Measurements from ENCODE around the gene HES3.

The HES3 gene

DNA sequence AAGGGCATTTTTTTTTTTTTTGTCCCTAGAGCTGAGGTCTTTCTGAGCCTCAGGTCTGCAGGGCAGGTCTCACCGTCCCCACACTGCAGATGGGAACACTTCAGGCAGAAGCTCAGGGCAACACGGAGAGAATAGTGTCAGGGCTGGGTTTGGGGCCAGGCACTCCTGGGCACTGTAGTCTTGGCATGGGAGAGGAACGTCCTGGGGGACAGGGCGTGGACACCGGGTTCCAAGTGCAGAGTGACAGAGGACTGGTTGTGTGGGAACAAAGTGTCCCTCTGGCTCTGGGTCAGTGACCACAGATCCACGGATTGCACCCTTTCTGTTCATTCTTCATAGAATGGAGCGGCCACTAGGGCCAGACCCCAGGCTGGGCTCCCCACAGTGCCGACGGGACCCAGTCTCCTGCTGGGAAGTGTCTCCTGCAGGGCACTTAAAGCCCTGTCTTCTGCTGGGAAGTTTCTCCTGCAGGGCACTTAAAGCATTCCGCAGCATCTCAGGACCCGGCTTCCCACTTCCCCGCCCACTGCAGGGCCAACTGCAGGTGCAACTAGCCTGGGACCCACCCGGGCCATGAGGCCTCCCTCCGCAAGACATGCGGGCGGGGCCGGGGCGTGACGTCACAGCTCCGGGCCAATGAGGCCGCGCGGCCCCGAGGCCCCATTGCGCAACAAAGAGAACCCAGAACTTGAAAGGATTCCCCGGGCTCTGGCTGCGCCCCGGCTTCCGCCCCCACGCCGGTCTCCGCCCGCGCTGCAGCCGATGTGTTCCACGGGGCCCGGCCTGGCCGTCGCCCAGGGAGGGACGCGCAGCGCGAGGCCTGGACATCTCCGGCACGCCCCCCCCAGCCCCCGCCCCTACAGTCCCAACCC, 15.7 kb downstream of the HES3 start:
- TF ChIP-seq, protein P1, sequence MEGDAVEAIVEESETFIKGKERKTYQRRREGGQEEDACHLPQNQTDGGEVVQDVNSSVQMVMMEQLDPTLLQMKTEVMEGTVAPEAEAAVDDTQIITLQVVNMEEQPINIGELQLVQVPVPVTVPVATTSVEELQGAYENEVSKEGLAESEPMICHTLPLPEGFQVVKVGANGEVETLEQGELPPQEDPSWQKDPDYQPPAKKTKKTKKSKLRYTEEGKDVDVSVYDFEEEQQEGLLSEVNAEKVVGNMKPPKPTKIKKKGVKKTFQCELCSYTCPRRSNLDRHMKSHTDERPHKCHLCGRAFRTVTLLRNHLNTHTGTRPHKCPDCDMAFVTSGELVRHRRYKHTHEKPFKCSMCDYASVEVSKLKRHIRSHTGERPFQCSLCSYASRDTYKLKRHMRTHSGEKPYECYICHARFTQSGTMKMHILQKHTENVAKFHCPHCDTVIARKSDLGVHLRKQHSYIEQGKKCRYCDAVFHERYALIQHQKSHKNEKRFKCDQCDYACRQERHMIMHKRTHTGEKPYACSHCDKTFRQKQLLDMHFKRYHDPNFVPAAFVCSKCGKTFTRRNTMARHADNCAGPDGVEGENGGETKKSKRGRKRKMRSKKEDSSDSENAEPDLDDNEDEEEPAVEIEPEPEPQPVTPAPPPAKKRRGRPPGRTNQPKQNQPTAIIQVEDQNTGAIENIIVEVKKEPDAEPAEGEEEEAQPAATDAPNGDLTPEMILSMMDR (IDR thresholded peaks at IDR 0.05; ENCODE audit: low read depth, low read length) = no peak
- peak overlapping the region; percentile 59 to 60 for H3K4me3 ChIP-seq (replicated peaks in 1 of 2; ENCODE audit: low read depth in 2 of 2, low read length in 2 of 2)
- peak; percentile 77 to 87 for DNase-seq (ENCODE audit: low read depth in 2 of 2)

DNA sequence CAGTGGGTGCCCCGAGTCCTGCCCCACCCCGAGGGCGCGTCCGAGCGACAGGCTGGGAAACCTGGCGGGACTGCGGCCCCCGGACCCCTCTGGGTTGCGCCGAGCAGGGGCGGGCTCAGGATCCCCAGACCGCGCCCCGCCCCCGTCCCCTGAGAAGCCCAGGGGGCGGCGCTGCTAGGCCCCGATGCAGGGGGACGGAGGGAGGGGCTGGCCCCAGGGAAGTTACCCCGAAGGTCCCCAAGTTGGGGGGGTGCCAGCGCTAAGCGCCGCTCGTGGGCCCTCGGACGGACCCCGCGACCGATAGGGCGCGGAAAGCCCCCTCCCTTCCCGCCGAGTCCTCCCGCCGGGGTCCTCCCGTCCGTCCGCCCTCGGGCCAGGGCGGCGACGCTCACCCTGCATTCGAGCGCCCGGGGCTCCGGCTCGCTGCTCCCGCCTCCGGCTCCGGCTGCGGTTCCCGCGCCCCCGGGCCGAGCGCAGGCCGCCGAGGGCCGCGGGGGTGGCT, 16.5 kb downstream of the HES3 start:
- peak in 1 of 2 donors; percentile 37 for DNase-seq (ENCODE audit: low read depth in 2 of 2)
- peak overlapping the region; percentile 59 to 60 for H3K4me3 ChIP-seq (replicated peaks in 1 of 2; ENCODE audit: low read depth in 2 of 2, low read length in 2 of 2)
- TF ChIP-seq, protein P1 (IDR thresholded peaks at IDR 0.05; ENCODE audit: low read depth, low read length) = no peak

DNA sequence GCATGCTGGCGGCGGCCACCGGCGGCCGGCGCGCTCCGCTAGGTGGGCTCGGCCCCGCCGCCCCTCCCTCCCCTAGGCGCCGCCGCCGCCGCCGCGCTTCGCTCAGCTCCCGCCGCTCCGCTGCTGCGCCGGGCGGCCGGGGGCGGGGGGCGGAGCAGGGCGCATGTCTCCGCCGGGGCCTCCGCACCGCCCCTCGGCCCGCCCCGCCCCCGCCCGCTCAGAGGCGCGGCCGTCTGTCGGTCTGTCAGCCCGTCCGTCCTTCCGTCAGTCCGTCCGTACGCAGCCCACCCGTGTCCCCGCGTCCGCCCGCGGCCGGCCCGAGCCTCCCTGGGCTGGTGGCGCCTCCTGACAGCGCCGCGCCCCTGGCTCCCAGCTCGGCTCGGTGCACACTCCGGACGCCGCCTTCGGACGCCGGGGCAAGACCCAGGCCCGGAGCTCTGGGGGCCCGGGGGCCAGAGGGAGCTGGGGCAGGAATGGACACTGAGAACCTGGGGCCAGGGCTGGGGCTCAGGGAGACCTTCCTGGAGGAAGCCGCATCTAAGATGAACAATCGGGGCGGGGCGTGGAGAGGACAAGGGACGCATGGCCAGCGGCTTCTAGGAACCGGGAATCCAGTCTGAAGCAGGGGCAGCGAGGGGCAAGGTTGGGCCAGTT, 17.1 kb downstream of the HES3 start, which contains the start of gene GPR153:
GPR153 (minus strand) TSS at position 138 of the 654 bp plus-strand sequence. CDS start 6,193 bp downstream, outside the sequence.
- TF ChIP-seq, protein P1 (IDR thresholded peaks at IDR 0.05; ENCODE audit: low read depth, low read length) = no peak
- DNase-seq (ENCODE audit: low read depth in 2 of 2) = peak in 1 of 2 donors; percentile 59
- H3K4me3 ChIP-seq (replicated peaks in 1 of 2; ENCODE audit: low read depth in 2 of 2, low read length in 2 of 2) = peak within 1 kb of the TSS; percentile 59 to 60

DNA sequence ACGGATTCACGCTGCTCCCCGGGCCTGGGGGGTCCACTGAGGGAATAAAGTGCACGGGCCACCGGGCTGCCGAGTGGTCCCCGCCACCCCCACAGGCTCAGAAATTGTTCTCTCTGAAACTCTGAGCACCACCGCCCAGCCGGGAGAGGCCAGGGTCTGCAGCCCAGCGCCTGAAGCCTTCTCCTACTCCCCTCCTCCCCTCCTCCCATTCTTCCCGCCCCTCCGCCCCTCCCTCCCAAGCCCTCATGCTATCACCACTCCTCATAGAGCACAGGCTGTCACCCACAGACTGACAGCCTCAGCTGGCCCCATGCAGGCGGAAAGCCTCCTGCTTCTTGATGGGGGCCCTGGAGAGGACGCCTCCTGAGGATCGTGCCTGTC, 17.6 kb downstream of the HES3 start:
- H3K4me3 ChIP-seq (replicated peaks in 1 of 2; ENCODE audit: low read depth in 2 of 2, low read length in 2 of 2) = peak overlapping the region in 1 of 2 donors; percentile 48
- no peak for DNase-seq (ENCODE audit: low read depth in 2 of 2)
- TF ChIP-seq, protein P1 (IDR thresholded peaks at IDR 0.05; ENCODE audit: low read depth, low read length) = no peak

DNA sequence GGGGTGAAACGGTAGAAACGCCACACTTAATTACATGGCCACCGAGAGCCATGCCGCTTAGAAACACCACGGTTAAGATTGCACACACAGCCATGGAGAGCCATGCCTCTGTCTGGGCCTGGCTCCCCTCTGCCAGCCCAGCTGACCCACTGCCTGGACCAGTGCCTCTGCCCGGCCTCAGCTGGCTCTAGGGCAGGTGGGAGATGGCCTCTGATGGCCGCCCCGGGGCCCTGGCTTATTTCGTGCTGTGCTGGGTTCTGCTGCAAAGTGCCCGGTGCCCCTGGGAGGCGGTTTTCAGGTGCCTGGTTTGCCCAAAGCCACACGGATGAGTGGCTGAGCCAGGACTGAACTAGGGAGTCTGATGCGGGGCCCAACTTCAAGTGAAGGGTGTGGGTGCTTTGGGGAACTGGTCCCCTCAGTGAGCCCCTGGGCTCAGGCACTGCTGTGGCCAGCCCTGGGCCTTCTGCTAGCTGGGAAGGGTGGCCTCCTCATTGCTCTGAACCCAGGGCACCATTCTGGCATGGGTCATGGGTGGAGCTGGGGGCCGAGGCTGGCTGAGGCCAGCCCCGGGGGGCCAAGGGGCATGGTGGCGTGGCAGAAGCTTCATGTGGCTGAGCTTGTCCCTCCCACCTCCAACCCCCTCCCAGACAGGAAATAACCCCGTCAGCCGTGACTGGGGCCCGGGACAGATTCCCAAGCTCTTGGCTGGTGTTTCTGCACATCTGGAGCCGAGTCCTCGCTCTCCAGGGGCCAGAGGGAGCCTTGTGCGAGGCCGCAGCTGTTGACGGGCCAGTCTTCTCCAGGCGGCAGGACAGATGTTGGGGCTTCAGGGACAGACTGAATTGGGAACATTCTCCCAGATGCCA, 18.8 kb downstream of the HES3 start:
- TF ChIP-seq, protein P1 (IDR thresholded peaks at IDR 0.05; ENCODE audit: low read depth, low read length) = no peak
- no peak overlapping the region for H3K4me3 ChIP-seq (replicated peaks in 1 of 2; ENCODE audit: low read depth in 2 of 2, low read length in 2 of 2)
- DNase-seq (ENCODE audit: low read depth in 2 of 2) = peak; percentile 57 to 63

DNA sequence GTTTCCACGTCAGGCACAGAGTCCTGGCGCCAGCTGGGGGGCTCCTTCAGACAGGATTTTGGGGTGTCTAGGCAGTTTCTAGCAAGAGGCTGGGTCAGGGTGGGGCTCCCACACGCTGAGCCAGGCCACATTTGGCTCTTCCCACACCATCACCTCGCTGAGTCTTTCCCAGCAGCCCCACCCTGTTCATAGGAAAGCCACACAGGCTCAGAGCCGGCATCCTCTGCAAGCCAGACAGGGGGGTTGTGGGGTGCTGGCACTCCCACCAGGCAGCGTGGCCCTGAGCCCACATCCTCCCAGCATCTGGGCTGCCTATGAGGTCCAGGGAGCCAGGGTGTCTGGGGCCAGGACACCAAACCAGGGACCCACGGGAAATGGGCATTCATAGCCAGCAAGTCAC, 19.7 kb downstream of the HES3 start:
- DNase-seq (ENCODE audit: low read depth in 2 of 2) = no peak
- TF ChIP-seq, protein P1 (IDR thresholded peaks at IDR 0.05; ENCODE audit: low read depth, low read length) = no peak
- H3K4me3 ChIP-seq (replicated peaks in 1 of 2; ENCODE audit: low read depth in 2 of 2, low read length in 2 of 2) = no peak overlapping the region

All from cardiac fibroblast (primary cell).